Astrocyte of the cerebellum (primary cell): ENCODE data around the gene CEP41.

Experiments
- DNase-seq: peaks from one replicate; pipeline ENCODE4 v3.0.0-alpha.2; 2011; ENCODE audit warnings: low read depth
- H3K4me3 ChIP-seq: 2 replicates; pipeline ENCODE4 v1.5.1; 2011; ENCODE audit warnings: mild to moderate bottlenecking, low read depth, low read length, moderate library complexity
- in situ Hi-C: cut with HindIII; loops from 2 replicates; pipeline ENCODE4 v1.10.0; 2017; ENCODE audit warnings: low sequenced_read_pairs
- TF ChIP-seq, protein P1 (sequence below): IDR thresholded peaks from 2 replicates; pipeline ENCODE4 v1.5.1; 2012; ENCODE audit warnings: low read length, low read depth, moderate library complexity, mild to moderate bottlenecking; ENCODE audit errors: missing control alignments

CEP41 gene

DNA sequence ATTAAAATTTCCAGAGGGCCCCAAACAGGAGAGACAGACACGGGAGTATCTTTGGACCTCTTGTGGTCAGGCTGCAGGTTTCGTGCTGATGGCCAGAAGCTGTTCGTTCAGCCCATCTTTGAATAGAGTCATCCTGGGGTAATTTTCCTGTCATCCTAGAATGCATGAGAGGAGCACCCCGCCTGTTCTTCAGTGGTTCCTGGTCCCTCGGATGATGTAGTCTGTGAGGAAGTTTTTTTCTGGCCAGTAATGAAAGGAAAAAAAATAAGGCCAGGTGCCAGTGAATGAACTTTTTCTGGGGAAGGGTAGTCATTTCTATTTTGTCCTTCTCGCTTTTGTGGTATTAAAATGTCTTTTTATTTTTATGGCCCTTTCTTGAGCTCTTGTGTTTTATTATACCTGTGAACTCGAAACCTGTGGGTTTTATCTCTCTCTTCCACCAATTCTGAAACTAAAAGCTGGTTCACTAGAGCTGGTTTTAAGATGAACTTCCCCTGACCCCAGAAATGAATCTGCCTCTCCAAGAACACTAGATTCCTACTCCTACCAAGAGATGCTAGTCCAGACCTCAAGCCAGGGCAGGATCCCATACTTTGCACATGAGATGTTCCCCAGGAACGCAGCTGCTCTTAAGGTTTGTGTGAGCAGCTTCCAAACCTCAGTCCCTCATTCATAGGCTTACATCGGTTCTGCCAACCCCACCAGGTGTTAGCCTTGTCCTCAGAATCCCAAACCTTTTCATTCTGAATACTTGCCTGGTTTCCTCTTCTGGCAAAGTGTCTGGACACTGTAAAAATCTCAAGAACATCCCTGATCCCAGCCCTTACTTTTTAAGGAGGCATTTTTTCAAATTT, 35.7 kb upstream of the CEP41 start:
- H3K4me3 ChIP-seq = no peak overlapping the region
- in situ Hi-C loops = no loop called here
- TF ChIP-seq, protein P1, sequence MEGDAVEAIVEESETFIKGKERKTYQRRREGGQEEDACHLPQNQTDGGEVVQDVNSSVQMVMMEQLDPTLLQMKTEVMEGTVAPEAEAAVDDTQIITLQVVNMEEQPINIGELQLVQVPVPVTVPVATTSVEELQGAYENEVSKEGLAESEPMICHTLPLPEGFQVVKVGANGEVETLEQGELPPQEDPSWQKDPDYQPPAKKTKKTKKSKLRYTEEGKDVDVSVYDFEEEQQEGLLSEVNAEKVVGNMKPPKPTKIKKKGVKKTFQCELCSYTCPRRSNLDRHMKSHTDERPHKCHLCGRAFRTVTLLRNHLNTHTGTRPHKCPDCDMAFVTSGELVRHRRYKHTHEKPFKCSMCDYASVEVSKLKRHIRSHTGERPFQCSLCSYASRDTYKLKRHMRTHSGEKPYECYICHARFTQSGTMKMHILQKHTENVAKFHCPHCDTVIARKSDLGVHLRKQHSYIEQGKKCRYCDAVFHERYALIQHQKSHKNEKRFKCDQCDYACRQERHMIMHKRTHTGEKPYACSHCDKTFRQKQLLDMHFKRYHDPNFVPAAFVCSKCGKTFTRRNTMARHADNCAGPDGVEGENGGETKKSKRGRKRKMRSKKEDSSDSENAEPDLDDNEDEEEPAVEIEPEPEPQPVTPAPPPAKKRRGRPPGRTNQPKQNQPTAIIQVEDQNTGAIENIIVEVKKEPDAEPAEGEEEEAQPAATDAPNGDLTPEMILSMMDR = no peak

DNA sequence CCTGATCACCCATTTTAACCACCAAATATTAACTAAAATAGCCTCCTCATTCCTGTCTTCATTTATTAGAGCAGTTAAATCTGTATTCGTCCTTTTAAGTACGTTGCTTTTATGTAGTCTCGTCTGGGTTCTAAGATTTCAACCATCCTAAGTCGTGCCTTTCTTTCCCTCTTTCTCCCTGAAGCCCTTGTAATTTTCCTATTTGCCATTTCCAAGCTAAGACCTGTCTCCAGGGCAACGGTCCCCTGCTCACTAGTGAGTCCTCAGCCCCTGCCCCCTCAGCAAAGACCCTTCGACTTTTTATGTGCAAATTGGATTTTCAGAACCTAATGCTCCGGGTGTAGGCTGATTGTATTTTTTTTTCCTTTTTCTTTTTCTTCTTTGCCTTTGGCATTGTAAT, 35.0 kb upstream of the CEP41 start:
- no peak for DNase-seq

More for the DNA sequence above, 35.7 kb upstream of the CEP41 start:
- peak; percentile 33 for DNase-seq

DNA sequence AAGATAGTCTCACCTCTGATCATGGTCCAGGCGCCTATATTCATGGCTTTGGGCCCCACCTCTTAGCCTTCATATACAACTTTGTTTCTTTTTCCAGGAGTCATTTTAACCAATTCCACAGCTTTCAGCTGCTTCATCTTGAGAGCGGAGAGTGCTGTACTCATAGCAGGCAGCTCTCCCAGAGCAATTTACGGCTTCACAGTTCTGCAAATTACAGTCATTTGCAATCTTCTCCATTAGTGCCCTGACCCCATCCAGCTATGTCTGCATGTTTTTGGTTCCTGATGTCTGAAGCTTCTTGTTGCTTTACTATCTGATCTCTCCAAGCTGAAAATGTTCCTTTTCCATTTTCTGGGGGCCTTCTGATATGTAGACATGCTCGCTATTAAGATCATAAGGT, 33.1 kb upstream of the CEP41 start:
- no peak for DNase-seq
- in situ Hi-C loops = no loop called here
- TF ChIP-seq, protein P1 = no peak
- H3K4me3 ChIP-seq = no peak overlapping the region

More for the DNA sequence above, 35.0 kb upstream of the CEP41 start:
- in situ Hi-C loops = no loop called here
- TF ChIP-seq, protein P1 = no peak
- no peak overlapping the region for H3K4me3 ChIP-seq

DNA sequence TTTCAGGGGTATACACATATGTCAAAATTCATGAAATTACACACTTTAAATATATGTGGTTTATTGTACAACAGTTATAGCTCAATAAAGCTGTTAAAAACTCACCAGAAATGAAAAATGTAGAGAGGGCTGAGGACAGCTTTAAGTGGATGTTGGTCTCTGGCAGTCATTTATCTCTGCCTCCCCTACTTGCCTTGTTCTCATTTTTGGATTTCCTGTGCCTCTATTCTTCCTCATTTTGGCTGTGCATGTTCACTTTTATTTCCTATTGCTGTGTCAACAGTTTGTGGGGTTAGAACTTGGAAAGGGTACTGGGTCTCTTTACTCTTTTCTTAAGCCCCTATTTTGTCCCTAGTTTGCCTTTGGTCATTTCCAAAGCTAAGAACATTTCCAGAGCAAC, 32.5 kb upstream of the CEP41 start:
- TF ChIP-seq, protein P1 = no peak
- in situ Hi-C loops = no loop called here
- no peak for DNase-seq
- H3K4me3 ChIP-seq = no peak overlapping the region

DNA sequence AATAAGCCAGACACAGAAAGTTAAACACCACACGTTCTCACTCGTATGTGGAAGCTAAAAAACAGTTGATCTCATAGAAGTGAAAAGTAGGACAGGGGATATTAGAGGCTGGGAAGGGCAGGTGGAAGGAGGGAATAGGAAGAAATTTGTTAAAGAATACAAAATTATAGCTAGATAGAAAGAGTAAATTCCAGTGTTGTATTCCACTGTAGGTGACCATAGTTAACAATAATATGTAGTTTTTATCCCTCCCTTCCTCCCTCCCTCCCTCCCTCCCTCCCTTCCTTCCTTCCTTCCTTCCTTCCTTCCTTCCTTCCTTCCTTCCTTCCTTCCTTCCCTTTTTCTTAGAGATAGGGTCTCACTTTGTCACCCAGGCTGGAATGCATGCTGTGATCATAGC, 31.2 kb upstream of the CEP41 start:
- TF ChIP-seq, protein P1 = no peak
- no peak for DNase-seq
- H3K4me3 ChIP-seq = no peak overlapping the region
- in situ Hi-C loops = no loop called here

DNA sequence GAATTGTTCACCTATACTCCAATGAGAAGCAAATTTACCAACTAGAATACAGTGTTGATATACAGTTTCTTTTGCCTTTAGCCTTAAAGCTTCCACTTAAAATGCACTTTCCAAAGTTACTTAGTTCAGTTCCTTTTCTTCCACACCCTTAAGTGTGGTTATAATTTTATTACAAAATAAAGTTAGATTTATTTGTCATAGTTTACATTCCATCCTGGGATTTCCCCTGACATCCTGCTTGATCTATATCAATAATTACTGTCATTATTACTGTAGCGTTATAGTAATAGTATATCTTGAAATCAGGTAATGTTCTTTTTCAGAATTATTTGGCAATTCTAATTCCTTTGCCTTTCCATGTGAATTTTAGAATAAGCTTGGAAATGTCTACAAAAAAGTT, 27.8 kb upstream of the CEP41 start:
- DNase-seq = no peak
- TF ChIP-seq, protein P1 = no peak
- in situ Hi-C loops = no loop called here
- H3K4me3 ChIP-seq = no peak overlapping the region
